ENCODE results near the gene NPHP4.

Gene NPHP4

DNA sequence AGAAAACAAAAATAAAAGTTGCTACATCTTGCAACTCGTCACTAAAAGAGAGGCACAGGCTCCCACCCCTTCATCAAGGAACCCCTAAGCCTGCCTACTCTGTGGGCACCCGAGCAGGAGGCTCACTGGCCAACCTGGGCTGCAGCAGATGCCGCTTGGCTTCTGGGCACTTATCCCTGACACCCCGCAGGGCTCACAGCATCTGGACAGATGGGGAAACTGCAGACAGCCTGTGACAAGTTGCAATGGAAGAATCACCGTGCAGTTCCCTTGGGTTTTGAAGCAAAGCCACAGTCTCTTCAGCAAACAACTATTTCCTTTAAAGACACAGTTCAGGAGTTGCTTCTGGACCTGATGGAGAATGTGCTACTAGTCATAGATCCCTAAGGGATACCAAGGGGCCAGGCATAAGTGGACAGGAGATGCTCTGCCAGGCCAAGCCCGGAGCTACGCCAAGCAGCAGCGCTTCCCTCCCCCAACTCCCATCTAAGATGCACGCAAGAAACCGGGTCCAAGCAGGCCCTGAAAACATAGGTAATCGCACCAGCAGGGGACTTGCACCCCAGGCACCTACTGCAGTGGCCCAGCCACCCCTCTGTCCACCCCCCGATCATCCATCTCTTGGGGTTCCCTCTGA lies 170.6 kb downstream of the NPHP4 start:
- Histone ChIP-seq H3K36me3 (ENCODE audit: control insufficient read depth, insufficient read depth, low read length) (no peaks in the 10 kb centered on the region), H3K4me3 (ENCODE audit: extremely low read depth, insufficient read depth, low read length, poor library complexity, severe bottlenecking) (no peak overlapping the region), H3K4me1 (ENCODE audit: control insufficient read depth, insufficient read depth, low read length, poor library complexity, severe bottlenecking) (no peaks in the 10 kb centered on the region), H3K9me3 (ENCODE audit: control insufficient read depth, low read length) (no peaks in the 10 kb centered on the region), H3K27ac (ENCODE audit: low read depth, low read length, severe bottlenecking) (no peak overlapping the region)
- 85 to 87% methylated on average over 9 to 11 of the region's 12 CpGs for WGBS, 2 experiments (ENCODE audit: insufficient coverage in 2 of 2)

DNA sequence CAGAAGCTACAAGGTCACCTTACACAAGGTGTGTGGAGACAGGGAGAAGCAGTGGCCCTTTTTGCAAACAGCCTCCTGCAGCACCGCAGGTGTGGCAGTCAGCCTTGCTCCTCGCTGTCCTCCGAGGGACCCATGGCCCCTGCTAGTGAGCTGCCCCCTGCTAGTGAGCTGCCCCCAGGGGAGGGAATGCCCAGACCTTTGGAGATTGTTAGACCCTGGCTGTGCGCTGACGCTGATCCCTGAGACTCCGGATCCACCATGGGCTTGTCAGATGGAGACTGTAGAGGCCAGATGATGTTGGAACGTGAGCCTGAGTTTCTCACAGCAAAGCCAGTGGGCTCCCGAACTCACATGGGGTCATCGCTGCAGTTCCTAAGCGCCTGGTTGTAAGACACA lies 172.2 kb downstream of the NPHP4 start:
- H3K4me1 ChIP-seq (ENCODE audit: control insufficient read depth, insufficient read depth, low read length, poor library complexity, severe bottlenecking) = no peaks in the 10 kb centered on the region
- H3K4me3 ChIP-seq (ENCODE audit: extremely low read depth, insufficient read depth, low read length, poor library complexity, severe bottlenecking) = no peak overlapping the region
- H3K36me3 ChIP-seq (ENCODE audit: control insufficient read depth, insufficient read depth, low read length) = no peaks in the 10 kb centered on the region
- H3K9me3 ChIP-seq (ENCODE audit: control insufficient read depth, low read length) = no peaks in the 10 kb centered on the region
- 88 to 96% methylated on average over 6 to 9 of the region's 10 CpGs for WGBS, 2 experiments (ENCODE audit: insufficient coverage in 2 of 2)
- H3K27ac ChIP-seq (ENCODE audit: low read depth, low read length, severe bottlenecking) = no peak overlapping the region

DNA sequence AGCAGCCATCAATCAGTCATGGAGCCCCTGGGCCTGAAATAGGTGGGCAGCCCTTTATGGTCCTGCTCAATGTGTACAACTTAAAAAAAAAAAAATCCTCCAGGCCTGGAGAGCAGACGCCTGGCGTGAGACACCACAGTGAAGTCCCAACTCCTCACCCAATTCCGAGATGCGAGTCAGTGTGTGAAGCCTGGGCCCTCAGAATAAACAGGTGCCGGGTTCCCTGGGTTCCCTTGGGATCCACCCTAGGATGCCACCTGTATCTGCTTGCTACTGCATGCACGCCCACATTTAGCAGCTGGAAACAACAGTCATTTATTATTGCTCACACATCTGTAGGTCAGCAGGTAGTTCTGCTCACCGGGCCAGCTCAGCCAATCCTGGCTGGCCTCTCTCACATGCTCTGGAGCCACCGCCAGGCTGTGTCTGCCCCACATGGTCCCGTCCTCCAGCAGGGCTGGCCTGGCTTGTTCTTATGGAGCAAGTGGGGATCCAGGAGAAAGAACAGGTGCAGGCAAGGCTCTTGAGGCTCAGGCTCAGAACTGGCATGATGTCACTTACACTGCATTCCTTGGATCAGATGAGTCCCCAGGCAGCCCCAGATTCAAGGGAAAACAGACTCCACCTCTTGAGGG lies 172.7 kb downstream of the NPHP4 start:
- no peak overlapping the region for H3K27ac ChIP-seq (ENCODE audit: low read depth, low read length, severe bottlenecking)
- H3K36me3 ChIP-seq (ENCODE audit: control insufficient read depth, insufficient read depth, low read length) = no peaks in the 10 kb centered on the region
- no peak overlapping the region for H3K4me3 ChIP-seq (ENCODE audit: extremely low read depth, insufficient read depth, low read length, poor library complexity, severe bottlenecking)
- no peaks in the 10 kb centered on the region for H3K9me3 ChIP-seq (ENCODE audit: control insufficient read depth, low read length)
- no peaks in the 10 kb centered on the region for H3K4me1 ChIP-seq (ENCODE audit: control insufficient read depth, insufficient read depth, low read length, poor library complexity, severe bottlenecking)
- WGBS, 2 experiments (ENCODE audit: insufficient coverage in 2 of 2) = 83 to 89% methylated on average over 9 of the region's 9 CpGs

DNA sequence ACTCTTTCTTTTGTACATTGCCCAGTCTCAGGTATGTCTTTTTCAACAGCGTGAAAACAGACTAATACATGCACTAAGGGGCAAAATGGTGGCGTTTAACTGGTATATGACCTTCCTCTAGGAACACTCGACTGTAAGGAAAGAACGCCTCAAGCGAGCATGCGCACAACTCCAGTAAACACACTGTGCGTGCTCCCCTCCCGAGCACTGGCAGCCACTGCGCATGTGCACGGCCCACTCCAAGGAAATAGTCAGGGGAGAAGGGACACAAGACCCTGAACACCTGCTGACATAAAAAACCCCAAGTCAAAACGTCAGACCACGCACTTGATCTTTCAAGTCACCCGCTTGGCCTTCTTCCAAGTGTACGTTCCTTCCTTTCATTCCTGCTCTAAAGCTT lies 173.5 kb downstream of the NPHP4 start:
- Histone ChIP-seq H3K4me3 (ENCODE audit: extremely low read depth, insufficient read depth, low read length, poor library complexity, severe bottlenecking) (no peak overlapping the region), H3K4me1 (ENCODE audit: control insufficient read depth, insufficient read depth, low read length, poor library complexity, severe bottlenecking) (no peaks in the 10 kb centered on the region), H3K9me3 (ENCODE audit: control insufficient read depth, low read length) (no peaks in the 10 kb centered on the region), H3K27ac (ENCODE audit: low read depth, low read length, severe bottlenecking) (no peak overlapping the region), H3K36me3 (ENCODE audit: control insufficient read depth, insufficient read depth, low read length) (no peaks in the 10 kb centered on the region)
- 85 to 88% methylated on average over 9 to 14 of the region's 14 CpGs for WGBS, 2 experiments (ENCODE audit: insufficient coverage in 2 of 2)

- Histone ChIP-seq H3K36me3 (ENCODE audit: control insufficient read depth, insufficient read depth, low read length) (no peaks in the 10 kb centered on the region), H3K4me1 (ENCODE audit: control insufficient read depth, insufficient read depth, low read length, poor library complexity, severe bottlenecking) (no peaks in the 10 kb centered on the region), H3K27ac (ENCODE audit: low read depth, low read length, severe bottlenecking) (no peak overlapping the region), H3K4me3 (ENCODE audit: extremely low read depth, insufficient read depth, low read length, poor library complexity, severe bottlenecking) (no peak overlapping the region), H3K9me3 (ENCODE audit: control insufficient read depth, low read length) (no peaks in the 10 kb centered on the region)
- no CpG with 5 or more reads among the region's 4 CpGs for WGBS, 2 experiments (ENCODE audit: insufficient coverage in 2 of 2)
These were observed 176.5 kb downstream of the NPHP4 start for GRCh38 chr1:5815716-5816115.

GRCh38 chr1:5815211-5815610 lies 177.0 kb downstream of the NPHP4 start:
- Histone ChIP-seq H3K4me3 (ENCODE audit: extremely low read depth, insufficient read depth, low read length, poor library complexity, severe bottlenecking) (no peak overlapping the region), H3K4me1 (ENCODE audit: control insufficient read depth, insufficient read depth, low read length, poor library complexity, severe bottlenecking) (no peaks in the 10 kb centered on the region), H3K9me3 (ENCODE audit: control insufficient read depth, low read length) (no peaks in the 10 kb centered on the region), H3K36me3 (ENCODE audit: control insufficient read depth, insufficient read depth, low read length) (no peaks in the 10 kb centered on the region), H3K27ac (ENCODE audit: low read depth, low read length, severe bottlenecking) (no peak overlapping the region)
- 67 to 95% methylated on average over 1 to 2 of the region's 2 CpGs for WGBS, 2 experiments (ENCODE audit: insufficient coverage in 2 of 2)

DNA sequence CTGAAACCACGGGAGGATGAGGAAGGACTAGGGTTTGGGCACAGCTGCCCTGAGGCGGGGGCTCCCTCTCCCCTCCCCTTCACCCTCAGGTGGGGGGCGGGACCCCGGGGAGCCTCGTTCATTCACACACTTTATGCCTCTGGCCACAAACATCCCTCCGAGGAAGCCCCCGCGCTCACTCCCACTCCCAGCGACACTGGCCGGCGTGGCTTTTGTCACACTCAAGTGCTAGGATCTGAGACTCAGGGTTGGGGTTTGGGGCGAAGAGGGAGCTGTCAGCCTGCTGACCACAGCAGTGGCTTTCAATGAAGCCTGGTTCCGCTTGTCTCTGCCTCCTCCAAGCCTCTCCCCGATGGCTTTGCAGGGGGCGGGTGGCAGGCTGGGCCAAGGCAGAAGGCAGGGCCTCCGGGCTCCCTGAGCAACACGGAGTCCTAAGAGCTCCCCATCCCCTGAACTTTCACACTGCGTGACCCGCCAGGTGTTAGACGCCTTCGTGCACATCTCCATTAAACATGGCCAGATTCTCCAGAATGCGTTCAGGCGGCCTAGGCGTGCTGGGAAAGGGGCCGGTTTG lies 178.1 kb downstream of the NPHP4 start:
- WGBS, 2 experiments (ENCODE audit: insufficient coverage in 2 of 2) = 91 to 92% methylated on average over 13 to 18 of the region's 25 CpGs
- H3K4me3 ChIP-seq (ENCODE audit: extremely low read depth, insufficient read depth, low read length, poor library complexity, severe bottlenecking) = no peak overlapping the region
- H3K27ac ChIP-seq (ENCODE audit: low read depth, low read length, severe bottlenecking) = no peak overlapping the region
- H3K9me3 ChIP-seq (ENCODE audit: control insufficient read depth, low read length) = no peaks in the 10 kb centered on the region
- H3K4me1 ChIP-seq (ENCODE audit: control insufficient read depth, insufficient read depth, low read length, poor library complexity, severe bottlenecking) = no peaks in the 10 kb centered on the region
- H3K36me3 ChIP-seq (ENCODE audit: control insufficient read depth, insufficient read depth, low read length) = no peaks in the 10 kb centered on the region

DNA sequence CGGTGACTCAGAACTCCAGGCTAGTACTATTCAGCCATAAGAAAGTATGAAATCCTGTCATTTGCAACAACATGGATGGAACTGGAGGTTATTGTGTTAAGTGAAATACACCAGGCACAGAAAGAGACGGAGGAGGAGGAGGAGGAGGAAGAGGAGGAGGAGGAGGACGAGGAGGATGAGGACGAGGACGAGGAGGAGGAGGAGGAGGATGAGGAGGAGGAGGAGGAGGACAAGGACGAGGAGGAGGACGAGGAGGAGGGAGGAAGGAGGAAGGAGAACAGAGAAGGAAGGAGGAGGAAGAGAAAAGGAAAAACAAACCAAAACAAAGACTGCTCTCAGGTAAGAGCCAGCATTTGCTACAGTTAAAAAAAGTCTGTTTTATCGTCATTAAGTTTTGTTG lies 178.7 kb downstream of the NPHP4 start:
- 77 to 86% methylated on average over 2 to 4 of the region's 8 CpGs for WGBS, 2 experiments (ENCODE audit: insufficient coverage in 2 of 2)
- Histone ChIP-seq H3K36me3 (ENCODE audit: control insufficient read depth, insufficient read depth, low read length) (no peaks in the 10 kb centered on the region), H3K4me1 (ENCODE audit: control insufficient read depth, insufficient read depth, low read length, poor library complexity, severe bottlenecking) (no peaks in the 10 kb centered on the region), H3K27ac (ENCODE audit: low read depth, low read length, severe bottlenecking) (no peak overlapping the region), H3K4me3 (ENCODE audit: extremely low read depth, insufficient read depth, low read length, poor library complexity, severe bottlenecking) (no peak overlapping the region), H3K9me3 (ENCODE audit: control insufficient read depth, low read length) (peaks cover 4% of the 10 kb centered on the region)
